Activated T-cell treated with anti-CD3 and anti-CD28 coated beads for 48 hours (primary cell): ENCODE data around the gene GPR158.
"Not testable (repeated sequence)": the region's sequence is repeated elsewhere in the genome, so short reads cannot be mapped to it uniquely, and the experiment has no call there.

ENCODE experiments used
- DNase-seq: peaks from one replicate; pipeline ENCODE4 v3.0.0-alpha.2; 2020; ENCODE audit warnings: low read depth

GPR158 gene, protein sequence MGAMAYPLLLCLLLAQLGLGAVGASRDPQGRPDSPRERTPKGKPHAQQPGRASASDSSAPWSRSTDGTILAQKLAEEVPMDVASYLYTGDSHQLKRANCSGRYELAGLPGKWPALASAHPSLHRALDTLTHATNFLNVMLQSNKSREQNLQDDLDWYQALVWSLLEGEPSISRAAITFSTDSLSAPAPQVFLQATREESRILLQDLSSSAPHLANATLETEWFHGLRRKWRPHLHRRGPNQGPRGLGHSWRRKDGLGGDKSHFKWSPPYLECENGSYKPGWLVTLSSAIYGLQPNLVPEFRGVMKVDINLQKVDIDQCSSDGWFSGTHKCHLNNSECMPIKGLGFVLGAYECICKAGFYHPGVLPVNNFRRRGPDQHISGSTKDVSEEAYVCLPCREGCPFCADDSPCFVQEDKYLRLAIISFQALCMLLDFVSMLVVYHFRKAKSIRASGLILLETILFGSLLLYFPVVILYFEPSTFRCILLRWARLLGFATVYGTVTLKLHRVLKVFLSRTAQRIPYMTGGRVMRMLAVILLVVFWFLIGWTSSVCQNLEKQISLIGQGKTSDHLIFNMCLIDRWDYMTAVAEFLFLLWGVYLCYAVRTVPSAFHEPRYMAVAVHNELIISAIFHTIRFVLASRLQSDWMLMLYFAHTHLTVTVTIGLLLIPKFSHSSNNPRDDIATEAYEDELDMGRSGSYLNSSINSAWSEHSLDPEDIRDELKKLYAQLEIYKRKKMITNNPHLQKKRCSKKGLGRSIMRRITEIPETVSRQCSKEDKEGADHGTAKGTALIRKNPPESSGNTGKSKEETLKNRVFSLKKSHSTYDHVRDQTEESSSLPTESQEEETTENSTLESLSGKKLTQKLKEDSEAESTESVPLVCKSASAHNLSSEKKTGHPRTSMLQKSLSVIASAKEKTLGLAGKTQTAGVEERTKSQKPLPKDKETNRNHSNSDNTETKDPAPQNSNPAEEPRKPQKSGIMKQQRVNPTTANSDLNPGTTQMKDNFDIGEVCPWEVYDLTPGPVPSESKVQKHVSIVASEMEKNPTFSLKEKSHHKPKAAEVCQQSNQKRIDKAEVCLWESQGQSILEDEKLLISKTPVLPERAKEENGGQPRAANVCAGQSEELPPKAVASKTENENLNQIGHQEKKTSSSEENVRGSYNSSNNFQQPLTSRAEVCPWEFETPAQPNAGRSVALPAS (N-terminal part only)

DNA sequence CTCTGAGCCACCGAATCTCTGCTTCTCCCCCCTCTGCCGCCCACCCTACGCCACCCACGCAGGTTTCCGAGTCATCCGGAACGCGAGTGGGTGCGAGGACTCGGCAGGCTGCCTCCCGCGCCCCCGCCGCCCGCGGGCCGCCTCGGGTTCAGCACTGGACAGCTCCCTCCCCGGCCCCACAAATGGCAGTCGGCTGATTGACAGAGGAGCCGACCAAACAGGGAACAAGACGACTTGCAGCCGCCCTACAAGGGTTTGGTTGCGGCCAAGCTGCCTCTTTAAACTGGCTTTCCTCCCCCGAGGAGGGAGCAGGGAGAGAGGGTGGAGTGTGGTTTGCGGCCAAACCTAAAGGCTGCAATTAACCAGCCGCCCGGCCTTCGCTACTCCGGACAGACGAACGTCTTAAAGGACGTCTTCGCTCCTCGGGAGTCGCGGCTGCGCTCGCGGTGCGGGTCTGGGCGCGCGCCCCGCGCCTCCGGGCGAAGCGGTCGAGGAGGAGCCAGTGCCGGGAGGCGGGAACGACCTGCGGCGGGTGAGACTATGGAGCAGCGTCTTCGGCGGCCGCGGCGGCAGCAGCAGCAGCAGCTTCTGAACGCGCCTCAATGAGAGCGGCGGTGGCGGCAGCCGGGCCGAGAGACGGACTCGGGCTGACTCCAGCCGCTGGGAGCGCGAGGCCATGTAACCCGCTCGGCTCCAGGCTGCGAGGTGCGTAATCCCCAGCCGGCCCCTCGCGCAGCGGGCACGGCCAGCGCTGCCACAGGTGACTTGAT is at the start of gene GPR158:
GPR158 (plus strand) TSS at position 541 of the 770 bp plus-strand sequence. CDS start 420 bp downstream, outside the sequence.
- peak; percentile 48 for DNase-seq

- DNase-seq = no peak
Observed at GRCh38 chr10:25125201-25125611, 49.6 kb upstream of the GPR158 start.

DNA sequence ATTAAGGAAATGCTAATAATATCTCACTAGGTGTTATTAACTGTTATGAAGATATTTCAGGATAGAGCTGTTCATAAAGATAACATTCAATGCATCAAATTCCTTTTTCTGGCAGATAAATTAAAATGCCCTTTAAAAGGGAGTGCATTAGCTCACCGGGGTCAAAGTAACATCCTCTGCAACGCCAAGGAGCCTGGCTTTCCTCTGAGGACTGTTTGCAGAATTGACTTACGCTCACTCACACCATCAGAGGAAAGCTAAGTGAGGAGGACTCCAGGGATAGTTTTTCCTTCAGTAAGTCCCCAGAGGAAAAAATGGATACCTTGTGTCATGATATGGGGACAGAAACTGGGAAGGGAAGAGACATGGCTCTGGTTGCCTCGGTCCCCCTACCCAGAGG is 45.2 kb upstream of the GPR158 start:
- no peak for DNase-seq

DNA sequence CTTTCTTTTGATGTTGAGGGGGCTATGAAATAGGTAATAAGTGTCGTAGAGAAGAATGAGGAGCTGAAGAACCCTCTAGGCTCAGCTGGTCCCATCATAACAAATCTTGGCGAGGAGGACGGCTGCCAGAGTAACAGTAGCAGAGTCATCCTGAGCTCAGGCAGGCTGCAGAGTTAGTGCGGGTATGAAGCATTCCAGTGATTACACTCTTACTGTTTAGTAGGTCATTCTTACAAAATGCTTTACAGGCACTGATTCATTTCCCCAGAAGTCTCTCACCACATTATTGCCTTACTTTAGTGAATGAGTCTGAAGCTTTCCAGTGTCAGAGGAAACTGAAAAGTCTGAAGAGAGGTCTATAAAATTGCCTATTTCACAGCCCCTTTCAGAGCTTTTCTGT is 43.9 kb upstream of the GPR158 start:
- DNase-seq = no peak

- no peak for DNase-seq
Observed at GRCh38 chr10:25142116-25142864, 32.5 kb upstream of the GPR158 start.

DNA sequence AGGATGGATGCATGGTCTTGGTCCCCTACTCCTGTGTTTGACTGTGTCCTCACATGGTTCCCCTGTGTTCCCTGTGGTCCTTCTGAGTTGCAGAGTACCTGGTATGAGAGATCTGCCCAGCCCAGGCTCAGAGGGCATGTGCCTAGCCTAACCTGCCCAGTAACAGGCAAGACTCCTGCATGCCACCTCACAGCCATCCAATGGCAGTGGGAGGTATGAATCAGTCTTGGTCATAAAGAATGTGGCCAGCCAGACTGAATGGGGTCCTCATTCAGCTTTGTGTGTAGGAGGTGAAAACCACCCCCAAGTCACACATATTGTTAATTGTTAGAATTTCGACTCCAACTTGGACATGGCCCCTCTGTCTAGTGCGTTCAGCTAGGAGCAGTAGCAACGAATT is 17.2 kb upstream of the GPR158 start:
- DNase-seq = no peak

DNA sequence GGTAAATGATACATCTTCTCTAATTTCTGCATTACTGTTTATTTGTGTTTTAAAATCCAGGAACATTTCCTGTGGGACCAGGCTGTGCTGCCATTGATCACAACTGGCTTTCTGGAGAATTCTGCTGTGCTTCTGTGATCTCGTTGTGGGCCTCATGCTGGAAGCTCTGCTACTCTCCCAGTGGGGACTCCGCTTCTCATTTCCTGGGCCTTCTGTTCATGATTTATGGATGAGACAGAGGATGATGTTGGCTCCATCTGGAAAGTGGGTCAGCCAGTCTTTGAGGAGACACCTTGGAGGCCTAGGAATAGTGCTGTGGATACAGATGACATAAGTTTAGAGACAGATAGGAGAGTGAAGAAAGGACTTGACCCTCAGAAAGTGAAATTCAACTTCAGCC is 15.2 kb upstream of the GPR158 start:
- DNase-seq = no peak

DNA sequence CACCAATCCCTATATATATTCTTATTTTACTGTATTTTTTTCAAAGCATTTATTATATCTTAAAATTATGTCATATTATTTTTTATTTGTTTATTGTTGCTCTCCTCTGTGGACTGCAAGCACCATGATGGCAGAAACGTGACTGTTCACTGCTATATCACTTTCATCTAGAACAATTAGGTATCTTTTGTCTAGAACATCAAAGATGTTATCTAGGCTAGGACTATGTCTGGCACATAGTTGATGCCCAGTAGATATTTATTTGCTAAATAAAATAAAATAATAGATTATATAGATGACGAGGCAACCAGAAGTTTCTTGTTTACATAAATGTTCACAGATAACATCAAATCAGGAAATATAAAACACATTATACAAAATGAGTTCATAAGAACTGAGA is 12.4 kb upstream of the GPR158 start:
- no peak for DNase-seq

GRCh38 chr10:25163464-25163863 is 11.3 kb upstream of the GPR158 start:
- DNase-seq = not testable (repeated sequence)

DNA sequence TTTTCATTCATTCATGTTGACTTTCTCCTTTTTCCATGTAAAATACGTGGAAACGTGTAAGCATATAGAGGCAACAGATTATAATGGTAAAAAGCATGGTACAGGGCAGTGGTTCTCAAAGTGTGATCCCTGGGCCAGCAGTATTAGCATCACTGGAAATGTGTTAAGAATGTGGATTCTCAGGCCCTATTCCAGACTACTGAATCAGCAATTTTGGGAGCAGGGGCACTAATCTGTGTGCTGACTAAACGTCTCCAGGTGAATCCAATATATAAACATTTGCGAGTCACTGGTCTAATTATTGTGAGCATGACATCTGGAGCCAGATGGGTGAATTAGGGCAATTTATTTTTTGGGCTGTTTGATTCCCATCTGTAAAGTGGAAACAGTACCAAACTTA is 5.1 kb upstream of the GPR158 start:
- no peak for DNase-seq

GRCh38 chr10:25170627-25171026 is 4.2 kb upstream of the GPR158 start:
- DNase-seq = no peak

DNA sequence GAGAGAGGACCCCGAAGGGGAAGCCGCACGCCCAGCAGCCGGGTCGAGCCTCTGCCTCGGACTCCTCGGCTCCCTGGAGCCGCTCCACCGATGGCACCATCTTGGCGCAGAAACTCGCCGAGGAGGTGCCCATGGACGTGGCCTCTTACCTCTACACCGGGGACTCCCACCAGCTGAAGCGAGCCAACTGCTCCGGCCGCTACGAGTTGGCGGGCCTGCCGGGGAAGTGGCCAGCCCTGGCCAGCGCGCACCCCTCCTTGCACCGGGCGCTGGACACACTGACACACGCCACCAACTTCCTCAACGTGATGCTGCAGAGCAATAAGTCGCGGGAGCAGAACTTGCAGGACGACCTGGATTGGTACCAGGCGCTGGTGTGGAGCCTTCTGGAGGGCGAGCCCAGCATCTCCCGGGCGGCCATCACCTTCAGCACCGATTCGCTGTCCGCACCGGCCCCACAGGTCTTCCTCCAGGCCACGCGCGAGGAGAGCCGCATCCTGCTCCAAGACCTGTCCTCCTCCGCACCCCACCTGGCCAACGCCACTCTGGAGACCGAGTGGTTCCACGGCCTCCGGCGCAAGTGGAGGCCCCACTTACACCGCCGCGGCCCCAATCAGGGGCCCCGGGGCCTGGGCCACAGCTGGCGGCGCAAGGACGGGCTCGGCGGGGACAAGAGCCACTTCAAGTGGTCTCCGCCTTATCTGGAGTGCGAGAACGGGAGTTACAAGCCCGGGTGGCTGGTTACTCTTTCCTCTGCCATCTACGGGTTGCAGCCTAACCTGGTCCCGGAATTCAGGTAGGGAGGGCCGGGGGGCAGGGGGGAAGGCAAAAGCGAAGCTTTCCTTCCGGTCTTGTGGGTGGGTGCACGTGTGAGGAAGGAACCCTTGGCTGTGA is 973 bp downstream of the GPR158 start:
- no peak for DNase-seq

GRCh38 chr10:25176421-25176968 is 1.7 kb downstream of the GPR158 start:
- DNase-seq = no peak

DNA sequence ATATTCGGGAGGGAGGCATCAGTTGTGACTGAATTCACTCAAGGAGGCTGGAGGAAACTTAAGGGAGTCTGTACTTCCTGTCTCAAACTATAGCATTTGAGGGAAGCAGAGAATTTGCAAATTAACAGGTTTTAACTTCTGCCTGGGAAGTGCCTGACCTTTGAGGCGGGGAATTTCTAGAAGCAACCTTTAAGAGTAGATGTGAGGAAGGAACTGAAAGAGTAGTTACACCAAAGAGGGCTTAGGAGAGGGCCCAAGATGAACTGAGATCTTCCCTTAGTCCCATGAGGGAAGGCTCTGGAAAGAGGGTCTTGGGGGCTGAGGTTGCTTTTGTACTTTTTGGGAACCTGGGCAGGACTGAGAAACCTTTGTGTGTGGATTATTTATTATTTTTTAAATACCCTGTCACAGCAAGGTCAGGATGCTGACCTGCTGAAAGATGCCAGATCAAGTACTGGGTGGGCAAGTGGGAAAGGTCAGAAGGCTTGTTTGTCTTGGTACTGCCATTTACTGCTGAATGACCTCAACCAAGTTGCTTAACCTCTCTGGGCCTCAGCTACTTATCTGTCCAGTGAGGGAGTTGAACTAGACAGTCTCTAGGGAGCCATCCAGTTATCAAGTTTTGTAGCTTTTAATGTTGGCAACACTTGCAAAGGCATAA is 2.4 kb downstream of the GPR158 start:
- DNase-seq = no peak

DNA sequence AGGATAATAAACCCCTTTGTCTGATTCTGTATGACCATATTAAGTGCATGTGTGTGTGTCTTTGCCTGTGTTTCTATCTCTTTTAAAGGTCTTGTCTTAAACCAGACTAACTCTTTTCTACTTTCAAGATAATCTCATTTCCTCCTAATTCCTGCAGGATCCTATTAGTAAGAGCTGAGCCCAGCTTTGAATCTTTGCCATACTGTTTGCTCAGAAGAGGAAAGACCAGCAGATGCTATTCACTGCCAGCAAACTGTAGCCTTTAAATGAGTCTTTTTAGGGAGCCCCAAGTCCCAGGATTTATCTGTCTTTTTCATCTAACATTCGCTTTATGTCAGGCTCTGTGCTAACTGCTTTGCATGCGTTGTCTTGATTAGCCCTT is 2.9 kb downstream of the GPR158 start:
- no peak for DNase-seq

GRCh38 chr10:25178411-25178810 is 3.6 kb downstream of the GPR158 start:
- DNase-seq = no peak

DNA sequence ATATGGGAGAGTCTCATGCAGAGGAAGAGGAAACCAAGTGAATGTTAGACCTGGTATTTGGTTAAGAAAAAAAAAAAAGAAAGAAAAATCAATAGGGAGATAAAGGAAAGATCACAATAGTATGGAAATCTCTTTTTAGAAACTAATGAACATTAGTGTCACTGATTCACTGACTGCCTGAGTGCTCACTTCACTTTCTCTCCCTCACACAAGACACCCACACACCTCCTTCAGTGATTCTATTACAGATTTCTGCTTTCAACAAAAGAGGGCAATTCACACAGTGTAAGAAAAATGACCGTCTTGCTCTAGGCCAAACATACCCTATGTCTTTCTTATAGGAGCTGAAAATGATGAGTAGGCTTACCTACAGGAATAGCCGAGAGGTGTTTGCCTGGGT is 6.0 kb downstream of the GPR158 start:
- DNase-seq = no peak

GRCh38 chr10:25182636-25183035 is 7.8 kb downstream of the GPR158 start:
- no peak for DNase-seq
